HG03460 (cell line): Measurements from ENCODE around the gene ASTN2.
A peak's percentile ranks its signal among the peaks of the same experiment; 100 is the strongest.

Experiments
- ATAC-seq: cut with Tn5 transposase; IDR thresholded peaks from one replicate; pipeline ENCODE4 v1.9.1; 2021; ENCODE audit not compliant: unreplicated experiment

Gene ASTN2

DNA sequence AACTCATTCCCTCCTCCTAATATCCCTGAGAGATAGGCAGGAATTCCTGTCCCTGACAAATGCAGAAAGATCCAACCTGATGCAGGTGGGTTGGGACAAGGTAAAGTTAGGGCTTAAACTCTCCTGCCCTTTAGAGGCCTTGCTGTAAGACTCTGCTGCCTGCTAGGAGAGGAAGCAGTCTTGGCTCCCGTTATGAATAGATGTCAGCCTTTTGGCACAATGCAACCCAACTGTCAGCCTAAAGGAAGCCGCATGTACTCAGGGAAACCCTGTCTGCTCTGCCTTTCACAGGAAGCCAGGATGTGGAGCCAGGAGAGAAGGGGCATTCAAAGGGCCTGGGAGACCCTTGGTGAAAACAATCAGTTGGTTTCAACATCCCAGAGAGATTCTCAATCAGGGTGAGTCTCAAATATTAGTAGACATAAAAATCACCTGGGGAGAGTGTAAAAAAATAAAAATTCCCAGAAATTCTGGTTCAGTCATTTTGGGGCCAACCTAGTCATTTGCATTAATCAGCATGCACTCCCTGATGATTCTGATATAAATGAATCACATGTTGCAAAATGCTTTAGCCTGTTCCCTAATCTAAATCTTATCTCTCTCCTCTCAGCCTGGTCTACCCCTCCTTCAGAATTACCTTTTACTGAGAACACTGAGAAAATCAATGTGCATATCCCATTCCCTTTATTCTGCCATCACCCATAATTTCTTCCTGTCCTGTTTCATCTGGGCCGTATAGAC is 864.0 kb downstream of the ASTN2 start:
- no peak for ATAC-seq

DNA sequence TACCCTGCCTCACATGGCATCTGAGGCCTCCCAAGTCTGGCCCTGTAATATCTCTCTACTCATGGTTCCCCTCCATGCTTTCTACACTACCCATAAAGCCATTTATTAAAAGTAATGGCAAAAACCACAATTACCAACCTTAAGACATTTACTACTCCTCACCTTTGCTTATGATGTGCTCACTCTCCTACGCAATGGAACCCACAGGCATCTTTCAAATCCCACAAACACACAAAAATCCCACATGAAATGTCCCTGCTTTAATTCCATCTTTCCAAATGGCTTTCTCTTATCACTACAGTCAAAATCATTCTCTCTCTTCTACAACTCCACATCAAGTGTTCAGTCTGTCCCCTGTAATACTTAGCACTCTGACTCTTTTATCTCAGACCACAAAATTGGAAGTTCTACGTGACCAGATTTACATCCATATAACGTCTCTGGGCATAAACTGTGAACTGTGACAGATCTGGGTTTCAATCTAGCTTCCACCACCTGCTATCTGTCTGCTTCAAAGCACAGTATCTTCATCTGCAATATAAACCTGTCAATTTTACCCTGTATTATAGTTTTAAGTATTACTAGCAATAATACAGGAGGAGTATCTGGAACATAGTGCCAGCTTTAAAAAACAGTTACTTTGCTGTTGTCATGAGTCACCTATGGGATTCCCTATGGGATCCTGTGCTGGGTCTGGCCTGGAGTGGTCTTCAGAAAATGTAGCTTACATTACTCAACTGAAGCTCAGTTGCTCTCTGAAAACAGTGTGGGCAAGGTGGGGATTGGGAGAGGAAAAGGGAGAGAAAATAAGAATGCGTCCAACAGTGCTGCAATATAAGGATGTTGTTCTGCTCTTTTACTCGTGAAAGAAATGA is 864.8 kb downstream of the ASTN2 start:
- no peak for ATAC-seq

DNA sequence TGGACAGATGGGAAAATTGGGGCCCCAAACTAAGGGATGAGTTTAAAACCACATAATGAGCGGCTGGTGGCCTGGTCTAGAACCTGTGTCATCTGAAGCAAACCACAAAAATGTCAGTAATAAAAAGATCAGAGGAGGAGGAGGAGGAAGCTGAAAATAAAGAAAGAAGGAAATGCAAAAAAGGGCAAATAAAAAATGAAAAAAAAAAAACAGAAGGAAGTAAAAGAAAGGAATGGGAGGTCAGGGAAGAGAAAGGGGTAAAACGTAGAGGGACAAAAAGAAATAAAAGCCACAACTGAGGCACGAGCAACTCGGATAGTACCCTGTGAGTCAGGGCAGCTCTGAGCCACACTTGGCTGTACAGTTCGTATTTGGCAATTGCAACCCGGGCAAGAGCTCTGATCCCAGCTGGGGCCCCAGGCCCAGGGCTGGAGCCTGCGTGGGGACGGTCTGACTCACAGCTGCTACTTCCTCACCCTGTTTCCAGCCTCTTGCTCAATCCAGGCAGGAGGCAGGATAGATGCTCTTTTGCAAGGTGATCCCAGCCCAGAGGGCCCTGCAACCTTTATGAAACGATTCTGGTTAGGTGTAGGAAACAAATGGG is 865.7 kb downstream of the ASTN2 start:
- no peak for ATAC-seq

DNA sequence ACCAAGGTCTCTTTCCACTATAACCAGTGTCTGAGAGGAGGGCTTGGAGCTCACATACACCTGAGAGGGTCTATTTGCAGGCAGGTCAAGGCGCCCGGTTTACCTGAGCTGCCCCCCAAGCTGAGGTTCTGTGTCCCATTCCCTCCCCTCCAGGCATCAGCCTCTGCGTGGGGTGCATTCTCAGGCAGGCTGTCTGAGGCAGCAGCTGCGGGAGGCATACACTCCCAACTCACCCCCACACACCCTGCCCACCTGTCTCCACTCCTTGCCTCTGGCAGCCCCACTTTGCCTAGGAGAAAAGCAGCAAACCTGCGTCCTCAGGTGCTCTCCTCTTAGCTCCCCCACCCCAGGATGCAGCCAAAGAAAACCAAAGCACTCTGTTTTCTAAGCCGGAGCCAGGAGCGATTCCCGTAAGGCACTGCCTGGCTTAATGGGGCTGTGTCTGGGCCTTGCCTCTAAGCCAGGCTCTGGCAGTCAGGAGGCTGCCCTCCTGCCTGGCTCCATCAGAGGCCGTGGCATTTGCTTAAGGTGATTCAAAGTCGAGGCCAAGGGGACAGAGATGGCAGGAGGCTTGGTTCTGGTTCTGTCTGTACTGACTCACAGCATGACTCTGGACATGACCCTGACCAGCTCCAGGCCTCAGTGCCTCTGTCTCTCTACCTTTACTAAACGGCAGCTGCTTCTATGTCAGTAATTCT is 867.0 kb downstream of the ASTN2 start:
- ATAC-seq, result no peak

DNA sequence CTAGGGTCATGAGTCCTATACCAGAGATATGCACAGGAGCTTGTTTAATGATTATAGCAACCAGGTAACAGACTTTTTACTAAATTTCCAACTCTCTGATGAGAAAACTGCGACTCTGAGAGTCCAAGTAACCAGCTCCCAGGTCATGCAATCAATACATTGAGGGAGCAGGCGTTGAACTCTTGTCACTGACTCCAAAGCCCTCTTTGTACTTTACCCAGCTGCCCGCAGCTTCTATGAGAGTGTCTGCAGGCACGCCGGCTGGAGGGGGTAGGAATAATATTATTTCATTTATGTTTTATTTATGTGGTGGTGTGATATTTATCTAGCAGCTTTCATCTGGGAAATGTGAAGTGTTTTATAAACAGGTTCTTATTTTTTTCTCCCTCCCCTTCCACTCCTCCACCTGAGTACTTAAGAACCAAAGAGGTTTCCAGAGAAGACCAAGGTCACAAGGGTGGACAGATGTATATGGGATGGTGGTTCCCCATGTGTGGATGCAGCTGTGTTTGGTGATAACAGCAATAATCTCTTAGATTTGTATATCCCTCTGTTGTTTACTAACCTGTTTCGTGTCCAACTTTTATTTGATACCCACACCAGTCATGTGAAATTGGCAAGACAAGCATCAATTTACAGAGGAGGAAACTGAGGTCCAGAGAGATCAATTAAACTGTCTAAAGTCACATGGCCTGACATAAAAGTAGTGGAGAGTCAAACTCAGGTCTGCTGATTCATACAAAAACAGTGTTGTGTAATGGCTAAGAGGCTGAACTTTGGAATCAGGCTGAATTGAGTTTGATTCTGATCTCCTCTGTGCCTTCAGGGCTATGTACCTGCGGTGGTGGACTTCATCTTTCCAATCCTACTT is 867.9 kb downstream of the ASTN2 start:
- ATAC-seq, result no peak

DNA sequence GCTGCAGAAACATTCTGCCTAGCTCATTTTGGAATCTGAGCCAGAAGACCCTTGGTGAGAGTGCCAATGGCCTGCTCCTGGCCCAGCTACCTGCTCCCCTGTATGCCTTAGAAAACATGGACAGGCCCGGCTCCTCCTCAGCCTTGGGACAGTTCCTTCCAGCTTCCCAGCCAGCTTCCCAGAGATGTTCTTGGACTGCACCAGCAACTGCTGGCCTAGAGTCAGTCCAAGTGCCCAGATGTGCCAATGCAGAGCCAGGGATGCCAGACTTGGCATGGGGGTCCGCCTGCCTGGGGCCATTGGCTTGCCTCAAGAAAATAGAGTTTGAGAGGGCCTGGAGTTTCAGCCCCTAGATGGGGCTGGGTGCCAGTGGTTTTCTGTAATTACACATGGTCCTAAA is 870.0 kb downstream of the ASTN2 start:
- ATAC-seq, result no peak

DNA sequence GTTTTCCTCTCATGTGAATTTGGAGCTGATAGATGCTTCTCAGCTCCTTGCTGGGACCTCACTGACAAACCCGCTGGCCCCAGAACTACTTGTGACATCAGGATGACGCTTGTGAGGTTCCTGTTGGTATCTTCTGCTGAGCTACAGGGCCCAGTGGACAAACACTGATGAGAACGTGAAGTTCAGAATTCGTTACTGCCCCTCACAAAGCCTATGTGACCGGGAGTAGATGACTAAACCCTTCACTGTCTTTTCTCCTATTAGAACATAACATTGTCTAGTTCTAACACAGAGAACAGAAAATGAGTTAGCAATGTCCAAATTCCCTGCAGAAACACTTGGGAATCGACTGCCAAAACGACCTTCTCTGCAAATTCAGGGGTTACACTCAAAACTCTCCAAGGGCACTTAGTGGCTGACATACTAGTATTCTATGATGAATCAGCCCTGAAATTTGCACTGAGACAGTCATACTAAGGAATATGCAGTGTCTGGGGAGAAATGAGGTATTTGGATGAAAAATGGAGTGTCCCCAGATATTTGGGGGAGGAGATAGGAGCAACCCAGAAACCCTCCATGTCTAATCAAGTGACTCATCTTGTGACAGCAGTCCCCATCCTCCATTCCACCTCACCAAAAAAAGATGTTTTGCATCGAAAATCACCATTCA is 871.0 kb downstream of the ASTN2 start:
- ATAC-seq, result no peak

DNA sequence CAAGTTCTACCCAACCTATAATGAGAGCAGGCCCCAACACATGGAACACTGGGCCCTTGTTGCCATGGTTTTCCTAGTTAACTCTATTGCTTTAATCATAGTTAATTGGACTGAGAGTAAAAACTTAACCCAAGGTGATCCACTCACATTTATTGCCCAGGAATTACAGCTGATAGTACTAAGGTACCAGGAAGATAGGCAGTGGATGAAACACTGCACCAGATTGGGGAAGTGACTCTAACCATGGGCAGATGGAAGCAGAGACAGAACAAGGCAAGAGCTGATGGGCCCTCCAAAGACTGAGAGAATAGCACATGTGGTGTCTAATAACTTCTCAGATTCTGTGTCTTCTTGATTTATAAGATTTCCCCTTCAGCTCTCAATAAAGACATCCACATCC is 873.5 kb downstream of the ASTN2 start:
- ATAC-seq, result no peak

DNA sequence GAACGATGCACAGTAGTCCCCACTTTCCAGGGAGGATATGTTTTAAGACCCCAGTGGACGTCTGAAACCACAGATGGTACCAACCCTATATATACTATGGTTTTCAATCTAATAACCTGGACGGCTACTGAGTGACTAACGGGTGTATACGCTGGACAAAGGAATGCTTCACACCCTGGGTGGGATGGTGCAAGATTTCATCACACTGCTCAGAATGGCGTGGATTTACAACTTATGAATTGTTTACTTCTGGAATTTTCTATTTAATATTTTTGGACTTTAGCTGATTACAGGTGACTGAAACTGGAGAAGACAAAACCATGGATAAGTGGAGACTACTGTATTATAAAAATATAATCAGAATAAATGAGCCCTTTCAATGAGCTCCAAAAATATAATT is 875.3 kb downstream of the ASTN2 start:
- ATAC-seq, result no peak

DNA sequence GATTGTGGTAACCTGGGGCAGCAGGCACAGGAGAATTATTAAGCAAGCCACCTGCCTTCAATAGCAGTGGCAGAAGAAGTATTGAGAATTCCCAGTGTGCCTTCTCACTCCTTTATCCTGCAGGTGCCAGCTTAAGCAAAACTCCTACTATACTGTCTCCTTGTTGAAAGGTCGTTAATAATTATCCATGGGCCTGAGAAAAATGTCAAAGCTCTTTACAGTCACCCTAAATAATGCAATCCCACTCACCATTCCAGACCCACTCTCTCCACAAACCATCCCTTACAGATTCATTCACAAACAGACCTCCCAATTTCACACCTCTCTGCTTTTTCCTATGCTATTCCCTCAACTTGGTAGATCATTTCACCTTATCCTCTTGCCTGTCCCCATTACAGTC is 889.2 kb downstream of the ASTN2 start:
- ATAC-seq, result no peak

DNA sequence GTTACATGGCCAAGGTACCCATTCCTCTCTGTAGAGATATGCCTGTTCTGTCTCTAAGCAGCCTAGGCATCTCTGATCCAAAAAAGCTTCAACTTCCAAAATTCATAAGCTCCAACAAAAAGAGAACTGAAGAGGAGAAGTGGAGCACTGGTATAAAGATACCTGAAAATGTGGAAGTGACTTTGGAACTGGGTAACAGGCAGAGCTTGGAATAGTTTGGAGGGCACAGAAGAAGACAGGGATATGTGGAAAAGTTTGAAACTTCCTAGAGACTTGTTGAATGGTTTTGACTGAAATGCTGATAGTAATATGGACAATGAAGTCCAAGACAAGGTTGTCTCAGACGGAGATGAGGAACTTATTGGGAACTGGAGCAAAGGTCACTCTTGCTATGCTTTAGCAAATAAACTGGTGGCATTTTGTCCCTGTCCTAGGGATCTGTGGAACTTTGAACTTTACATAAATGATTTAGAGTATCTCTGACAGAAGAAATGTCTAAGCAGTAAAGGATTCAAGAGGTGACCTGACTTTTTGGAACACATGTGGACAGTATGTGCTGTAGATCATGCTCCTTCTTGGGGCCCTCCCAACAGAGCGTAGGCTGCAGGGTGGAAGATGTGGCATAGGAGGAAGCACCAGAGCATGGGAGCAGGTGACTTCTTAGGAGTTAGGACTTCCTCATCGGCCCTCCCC is 889.9 kb downstream of the ASTN2 start:
- no peak for ATAC-seq

DNA sequence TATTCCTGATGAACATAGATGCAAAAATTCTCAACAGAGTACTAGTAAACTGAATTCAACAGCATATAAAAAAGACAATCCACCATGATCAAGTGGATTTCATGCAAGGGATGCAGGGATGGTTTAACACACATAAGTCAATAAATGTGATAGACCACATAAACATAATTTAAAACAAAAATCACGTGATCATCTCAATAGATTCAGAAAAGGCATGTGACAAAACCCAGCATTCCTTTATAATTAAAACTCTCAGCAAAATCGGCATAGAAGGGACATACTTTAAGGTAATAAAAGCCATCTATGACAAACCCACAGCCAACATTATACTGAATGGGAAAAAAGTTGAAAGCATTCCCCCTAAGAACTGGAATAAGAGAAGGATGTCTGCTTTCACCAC is 894.6 kb downstream of the ASTN2 start:
- no peak for ATAC-seq

DNA sequence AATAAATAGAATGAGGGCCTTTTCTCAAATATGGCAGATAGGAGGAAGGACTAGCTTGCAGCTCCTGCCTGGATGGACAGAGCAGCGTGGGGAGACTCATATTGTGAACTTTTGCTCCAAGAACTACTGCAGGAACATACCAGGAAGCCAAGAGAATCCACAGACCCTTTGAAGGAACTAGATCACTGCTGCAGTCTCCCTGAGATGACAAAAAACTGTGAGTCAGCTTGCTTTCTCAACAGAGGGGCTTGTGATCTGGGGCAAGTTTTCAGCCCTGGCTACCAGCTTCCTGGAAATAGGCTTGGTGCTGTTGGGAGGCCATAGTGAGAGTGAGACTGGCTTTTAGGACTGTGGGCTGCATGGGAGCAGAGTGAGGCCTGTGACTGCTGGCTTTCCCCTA is 898.4 kb downstream of the ASTN2 start:
- no peak for ATAC-seq

DNA sequence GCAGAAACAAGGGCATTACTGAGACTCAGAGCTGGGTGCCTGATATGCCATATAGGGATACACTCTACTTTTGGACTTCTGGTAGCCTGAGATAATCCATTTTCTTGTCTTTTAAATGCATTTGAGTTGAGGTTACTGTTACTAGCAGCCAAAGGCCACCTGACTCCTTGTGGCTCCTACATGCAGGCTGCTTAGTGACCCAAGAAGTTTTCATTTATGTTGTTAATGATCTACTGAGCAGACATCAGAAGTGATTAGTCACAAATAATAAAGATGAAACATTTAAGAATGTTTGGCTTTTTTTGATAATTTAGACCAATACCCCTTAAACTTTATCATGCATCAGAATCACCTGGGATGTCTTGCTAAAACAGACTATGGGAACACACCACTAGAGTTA is 899.3 kb downstream of the ASTN2 start:
- ATAC-seq, result no peak

DNA sequence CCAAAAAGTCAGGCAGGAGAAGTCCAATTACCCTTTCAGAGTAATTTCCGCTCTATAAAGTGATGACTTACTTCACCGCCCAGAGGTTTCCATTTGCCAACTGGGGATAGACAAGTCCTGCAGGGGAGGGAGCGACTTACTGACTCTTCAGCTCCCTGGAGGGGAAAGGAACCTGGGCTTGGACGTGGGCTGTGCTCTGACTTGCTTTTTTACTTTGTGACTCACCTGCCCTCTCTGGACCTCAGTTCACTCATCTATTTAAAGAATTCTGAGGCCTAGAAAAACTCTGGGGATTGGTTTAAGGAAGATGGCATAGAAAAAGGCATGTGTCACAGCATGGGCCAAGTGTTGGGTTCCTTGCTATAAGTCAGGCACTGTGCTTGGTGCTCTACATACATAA is 908.2 kb downstream of the ASTN2 start:
- ATAC-seq, result no peak

DNA sequence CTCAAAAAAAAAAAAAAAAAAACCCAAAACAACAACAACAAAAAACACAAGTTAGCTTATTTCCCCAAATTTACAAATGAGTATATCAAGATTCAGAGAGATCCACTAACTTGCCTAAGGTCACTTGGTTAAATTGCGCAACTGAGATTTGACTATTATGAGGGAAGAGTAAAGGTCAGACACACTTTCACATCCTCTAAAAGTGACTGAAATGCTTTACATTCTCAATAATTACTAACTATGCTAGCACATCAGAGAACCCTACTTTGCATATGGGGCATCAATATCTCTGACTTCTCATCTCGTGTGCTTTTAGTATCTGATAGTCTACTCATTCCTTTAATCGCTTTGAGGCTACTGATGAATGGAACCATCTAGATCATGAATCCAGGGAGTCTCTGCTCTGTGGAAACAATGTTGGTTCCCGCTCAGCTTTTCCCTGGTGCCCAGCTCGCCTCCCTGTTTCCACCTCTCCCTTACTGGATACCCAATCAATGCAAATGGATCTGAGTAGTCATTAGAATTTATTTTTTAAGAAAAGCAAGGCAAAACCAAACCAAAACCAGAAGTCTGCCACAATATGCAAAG is 909.9 kb downstream of the ASTN2 start:
- ATAC-seq, result peak; percentile 93

DNA sequence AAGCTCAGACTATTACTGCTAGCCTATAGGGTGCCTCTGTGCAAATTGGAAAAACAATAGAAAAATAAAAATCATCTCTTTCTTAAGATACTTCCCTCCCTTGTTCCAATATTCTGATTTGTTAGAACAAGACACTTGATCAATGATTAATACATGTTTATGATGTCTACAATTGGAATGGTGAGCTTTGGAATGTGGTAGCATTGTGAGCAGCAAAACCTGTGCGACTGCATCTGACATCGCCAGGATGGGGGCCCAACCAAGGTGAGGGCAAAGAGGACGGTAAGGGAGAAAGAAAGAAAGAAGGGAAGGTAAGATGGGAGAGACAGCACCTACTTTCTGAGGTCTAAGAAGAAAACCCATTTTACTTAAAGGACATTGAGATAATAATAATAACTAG is 910.8 kb downstream of the ASTN2 start:
- ATAC-seq, result no peak

DNA sequence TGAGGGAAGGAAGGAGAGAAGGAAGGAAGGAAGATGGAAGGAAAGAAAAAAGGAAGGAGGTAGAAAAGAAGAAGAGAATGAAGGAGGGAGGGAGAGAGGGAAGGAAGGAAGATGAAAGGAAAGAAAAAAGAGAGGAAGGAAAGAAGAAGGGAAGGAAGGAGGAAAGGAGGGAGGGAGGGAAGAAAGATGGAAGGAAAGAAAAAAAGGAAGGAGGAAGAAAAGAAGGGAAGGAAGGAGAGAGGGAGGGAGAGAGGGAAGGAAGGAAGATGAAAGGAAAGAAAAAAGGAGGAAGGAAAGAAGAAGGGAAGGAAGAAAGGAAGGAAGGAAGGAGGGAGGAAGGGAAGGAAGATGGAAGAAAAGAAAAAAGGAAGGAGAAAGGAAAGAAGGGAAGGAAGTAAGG is 912.1 kb downstream of the ASTN2 start:
- ATAC-seq, result no peak

DNA sequence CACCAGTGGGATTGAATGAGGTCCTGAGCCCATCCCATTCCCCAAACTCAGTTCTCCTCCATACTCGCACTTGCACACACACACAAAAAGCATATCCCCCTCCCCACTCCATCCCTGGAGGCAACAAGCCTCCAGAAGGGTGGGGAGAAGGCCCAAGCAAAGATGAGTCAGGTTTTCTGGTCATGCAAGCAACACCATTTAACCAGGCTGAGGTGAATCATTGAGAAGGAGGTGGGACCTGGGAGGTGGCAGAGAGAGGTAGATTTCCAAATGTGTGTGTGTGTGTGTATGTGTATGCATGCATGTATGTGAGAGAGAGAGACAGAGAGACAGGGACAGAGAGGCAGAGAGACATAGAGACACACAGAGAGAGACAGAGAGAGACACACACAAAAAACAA is 913.0 kb downstream of the ASTN2 start:
- no peak for ATAC-seq
